Tibial nerve (tissue), 4 donors: ENCODE data around the gene SLC24A3.

Source experiments
- CTCF ChIP-seq, 5 experiments: fragments of 200-600 bp in 3 of 5; fragments of 450-650 bp in 2 of 5; sonication (generic) in 3 of 5; IDR thresholded peaks; one replicate each; pipeline ENCODE4 v1.5.1; 2016 to 2019; ENCODE audit warnings: antibody characterized with exemption in 5 of 5, mild to moderate bottlenecking in 3 of 5, moderate library complexity in 2 of 5
- EP300 ChIP-seq, 2 donors: sonication (generic); formaldehyde crosslinking; IDR thresholded peaks; one replicate each; pipeline ENCODE4 v1.6.1; 2017; ENCODE audit warnings: antibody characterized with exemption in 2 of 2, mild to moderate bottlenecking in 1 of 2
- POLR2A ChIP-seq, 2 donors: fragments of 450-650 bp; IDR thresholded peaks; one replicate each; pipeline ENCODE4 v1.6.1; 2017; ENCODE audit warnings: antibody characterized with exemption in 2 of 2, mild to moderate bottlenecking in 2 of 2, moderate library complexity in 2 of 2

DNA sequence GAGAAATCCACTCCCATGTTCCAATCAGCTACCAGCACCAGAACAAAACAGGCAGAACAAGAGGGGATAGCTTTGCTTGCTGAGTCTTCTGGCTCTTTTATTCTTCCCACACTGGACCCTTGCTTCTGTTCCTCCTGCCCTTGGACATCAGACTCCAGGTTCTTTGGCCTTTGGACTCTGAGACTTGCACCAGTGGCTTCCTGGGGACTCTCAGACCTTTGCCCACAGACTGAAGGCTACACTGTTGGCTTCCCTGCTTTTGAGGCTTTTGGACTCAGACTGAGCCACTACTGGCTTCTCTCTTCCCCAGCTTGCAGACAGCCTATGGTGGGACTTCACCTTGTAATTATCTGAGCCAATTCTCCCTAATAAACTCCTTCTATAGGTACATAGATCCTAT is 403.2 kb downstream of the SLC24A3 start:
- TF ChIP-seq POLR2A (IDR thresholded peaks at IDR 0.05) (no peak), CTCF (IDR thresholded peaks at IDR 0.05) (no peak), EP300 (IDR thresholded peaks at IDR 0.05) (no peak)
